Stimulated activated CD4-positive, alpha-beta T cell treated with anti-CD3 and anti-CD28 coated beads, TNF-alpha, amount 100 ng/mL, for 1 hour (primary cell): Measurements from ENCODE around the gene NOTCH1.
A peak's percentile ranks its signal among the peaks of the same experiment; 100 is the strongest.

ENCODE experiments used
- DNase-seq, 3 donors: peaks; one replicate each; pipeline ENCODE4 v3.0.0-alpha.2; 2020; ENCODE audit warnings: low read depth in 3 of 3, low spot score in 1 of 3

NOTCH1 gene

DNA sequence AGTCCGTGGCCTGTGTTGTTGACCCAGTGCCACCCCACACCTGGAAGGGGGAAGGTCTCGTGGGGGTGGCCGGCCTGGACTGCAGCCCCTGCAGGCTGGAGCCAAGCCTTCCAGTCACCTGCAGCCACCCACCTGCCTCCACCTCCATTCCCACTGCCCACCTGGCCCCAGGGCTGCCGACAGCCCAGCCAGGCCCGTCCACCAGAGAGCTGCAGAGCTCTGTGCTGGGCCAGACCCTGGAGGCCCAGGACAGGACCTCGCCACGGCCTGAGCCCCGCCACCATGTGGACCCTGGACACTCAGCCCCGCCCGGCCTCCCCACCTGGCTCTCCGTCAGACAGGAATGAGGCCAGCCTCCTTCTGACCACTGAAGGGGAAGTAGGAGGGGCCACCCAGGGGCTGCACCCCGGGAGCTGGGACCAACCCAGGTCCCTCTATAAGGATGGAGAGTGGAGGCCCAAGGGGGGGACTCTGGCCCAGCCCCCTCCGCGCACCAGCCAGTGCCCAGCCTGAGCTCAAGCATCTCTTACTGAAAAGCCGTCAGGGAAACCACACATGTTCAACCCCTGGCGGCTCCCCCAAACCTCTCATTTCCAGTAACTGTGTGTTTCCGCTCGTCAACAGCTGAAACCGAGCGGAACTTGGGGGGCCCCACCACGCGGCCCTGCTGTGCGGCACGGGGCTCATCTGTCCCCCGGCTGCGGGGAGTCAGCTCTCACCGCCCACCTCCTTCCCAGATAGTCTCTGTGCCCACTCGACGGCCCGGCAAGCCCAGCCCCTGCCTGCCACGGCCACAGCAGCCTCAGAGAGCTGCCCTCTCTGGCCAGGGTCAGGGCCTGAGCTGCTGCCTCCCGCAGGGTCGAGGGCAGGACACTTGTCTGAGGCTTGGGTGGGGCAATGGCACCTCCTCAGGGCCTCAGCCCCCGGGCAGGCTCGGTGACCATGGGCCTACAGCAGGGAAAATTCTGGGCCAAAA, 12.8 kb downstream of the NOTCH1 start:
- DNase-seq = peak in 2 of 3 donors; percentile 36 to 55

DNA sequence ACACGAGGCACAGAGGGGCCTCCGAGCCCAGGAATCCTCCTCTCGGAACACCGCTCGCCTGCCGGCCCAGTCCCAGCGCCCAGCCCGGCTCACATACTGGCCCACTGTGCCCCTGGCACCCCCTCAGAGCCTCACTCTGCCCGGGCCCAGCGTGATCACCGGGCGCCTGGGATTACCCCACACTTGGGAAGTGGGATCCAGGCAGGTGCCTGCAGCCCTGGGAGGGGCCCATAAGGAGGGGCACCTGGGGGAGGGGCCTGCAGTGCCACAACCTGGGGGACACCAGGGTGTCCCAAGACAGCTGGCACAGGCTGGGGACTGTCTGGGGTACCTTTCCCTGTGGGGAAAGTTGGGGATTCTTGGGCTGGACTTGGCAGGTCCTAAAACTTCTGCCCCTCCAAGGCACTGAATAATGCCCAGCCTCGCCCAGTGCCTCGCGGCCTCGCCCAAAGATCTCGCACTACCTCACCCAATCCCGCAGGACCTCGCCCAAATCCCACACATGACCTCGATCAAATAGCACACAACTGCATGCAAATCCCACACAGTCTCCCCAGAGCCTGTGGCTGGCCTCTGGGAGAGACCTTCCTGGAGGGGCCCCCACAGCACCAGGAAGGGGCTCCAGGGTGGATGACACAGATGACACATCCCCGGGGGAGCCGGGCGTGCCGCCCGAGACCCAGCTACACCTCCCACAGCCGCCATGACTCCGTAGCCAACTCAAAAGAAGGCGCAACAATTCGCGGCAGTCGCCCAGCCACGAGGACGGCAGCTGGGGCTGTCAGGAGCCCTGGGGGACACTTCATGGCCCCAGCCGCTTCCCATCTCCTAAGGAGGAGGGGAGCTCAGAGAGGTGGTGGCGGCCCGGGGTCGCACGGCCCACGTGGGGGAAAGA, 13.7 kb downstream of the NOTCH1 start:
- DNase-seq = no peak

DNA sequence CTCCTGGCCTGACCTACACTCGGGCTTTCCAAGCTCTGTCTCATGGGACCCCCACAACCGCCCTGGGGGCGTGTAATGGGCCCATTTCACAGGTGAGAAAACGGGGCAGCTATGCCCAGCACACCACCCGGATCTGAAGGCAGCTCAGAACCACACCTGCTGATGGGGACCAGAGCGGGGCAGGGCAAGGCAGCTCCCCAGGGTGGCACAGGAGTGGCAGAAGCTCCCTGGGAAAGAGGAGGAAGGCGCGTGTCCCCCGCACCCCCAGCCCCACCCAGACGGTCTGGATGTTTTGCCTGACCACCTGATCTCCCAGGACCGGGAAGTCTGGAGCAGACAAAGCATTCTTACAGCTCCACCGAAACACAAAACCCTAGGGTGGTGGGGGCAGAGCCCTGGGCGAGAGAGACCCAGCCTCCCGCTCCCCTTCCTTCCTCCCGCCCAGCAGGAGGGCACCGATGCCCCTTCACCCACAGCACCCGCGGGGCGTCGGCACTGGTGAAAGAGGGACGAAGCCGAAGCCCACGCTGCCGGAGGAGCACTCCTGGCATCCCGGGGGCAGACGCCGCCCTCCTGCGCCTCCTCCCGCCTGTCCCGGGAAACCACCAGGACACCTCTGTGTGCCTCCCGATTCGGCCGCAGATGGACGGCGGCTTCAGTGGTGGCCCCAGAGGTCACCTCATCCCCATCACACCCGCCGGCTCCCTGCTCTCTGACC, 14.5 kb downstream of the NOTCH1 start:
- DNase-seq = no peak

DNA sequence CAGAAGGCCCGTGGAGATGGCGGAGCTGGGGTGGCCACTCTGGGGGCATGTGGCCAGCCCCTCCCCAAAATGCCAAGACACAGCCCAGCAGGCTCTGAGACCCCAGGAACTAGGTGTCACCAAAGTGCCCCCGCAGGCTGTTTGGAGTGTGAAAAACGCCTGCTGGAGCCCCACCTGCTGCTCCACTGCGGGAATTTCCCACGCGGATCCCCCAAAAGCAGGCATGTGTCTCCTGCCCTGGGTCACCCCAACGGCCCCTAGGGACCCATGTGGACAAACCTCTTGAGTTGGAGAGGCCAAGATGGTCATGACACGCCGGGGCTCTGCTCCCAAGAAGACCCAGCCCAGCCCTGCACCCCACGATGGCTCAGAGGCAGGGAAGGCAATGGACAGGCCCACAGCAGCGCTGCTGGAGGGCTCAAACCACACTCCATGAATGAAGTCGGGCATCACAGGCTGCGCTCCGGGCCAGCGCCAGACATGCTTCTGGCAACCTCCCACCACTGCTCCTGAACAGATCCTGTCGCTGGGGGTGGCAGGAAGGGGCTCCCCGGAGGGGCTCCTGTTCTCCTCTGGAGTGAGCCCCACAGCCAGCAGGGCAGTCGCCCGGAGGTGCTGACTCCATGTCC, 15.3 kb downstream of the NOTCH1 start:
- no peak for DNase-seq

DNA sequence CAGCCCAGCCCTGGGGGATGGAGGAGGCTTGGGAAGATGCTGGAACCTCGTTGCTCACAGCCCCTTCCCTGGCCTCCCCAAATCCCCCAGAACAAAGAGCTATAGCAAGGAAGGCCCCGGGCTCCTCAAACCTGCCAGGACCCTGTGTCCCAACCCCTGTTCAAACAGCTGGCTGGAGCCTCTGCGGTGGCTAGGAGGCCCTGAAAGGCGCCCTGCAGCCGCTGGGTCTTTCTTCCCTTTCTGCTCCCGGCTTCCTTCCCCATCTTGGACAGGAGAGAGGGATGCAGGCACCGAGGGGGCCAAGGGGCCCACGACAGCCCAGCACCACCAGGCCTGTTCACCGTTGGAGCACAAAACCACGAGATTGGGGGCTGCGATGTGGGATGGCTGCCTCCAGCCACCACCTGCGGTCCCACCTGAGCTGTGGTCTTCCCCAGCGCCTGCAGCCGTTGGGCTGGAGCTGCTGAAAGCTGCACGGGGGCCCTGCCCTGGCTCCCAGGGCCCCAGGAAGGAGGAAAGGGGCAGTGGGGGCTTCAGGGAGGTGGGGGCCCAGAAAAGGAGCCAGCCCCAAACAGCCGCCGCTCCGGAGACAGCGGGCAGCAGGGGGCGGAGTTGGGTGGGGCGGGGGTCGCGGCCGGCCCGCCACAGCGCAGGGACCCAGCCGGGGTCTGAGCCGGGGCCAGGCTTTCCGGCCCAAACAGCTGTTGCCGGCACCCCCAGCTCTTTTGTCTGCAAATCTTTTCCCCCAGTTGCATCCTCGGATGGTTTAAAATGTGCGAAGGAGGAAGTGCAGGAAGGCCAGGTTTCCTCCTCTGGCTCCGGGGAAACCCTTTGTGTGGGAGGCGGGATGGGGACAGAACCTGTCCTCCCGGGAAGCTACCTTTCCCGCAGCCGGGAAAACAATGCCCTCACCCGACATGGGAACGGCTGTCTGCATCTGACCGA, 16.1 kb downstream of the NOTCH1 start:
- no peak for DNase-seq

DNA sequence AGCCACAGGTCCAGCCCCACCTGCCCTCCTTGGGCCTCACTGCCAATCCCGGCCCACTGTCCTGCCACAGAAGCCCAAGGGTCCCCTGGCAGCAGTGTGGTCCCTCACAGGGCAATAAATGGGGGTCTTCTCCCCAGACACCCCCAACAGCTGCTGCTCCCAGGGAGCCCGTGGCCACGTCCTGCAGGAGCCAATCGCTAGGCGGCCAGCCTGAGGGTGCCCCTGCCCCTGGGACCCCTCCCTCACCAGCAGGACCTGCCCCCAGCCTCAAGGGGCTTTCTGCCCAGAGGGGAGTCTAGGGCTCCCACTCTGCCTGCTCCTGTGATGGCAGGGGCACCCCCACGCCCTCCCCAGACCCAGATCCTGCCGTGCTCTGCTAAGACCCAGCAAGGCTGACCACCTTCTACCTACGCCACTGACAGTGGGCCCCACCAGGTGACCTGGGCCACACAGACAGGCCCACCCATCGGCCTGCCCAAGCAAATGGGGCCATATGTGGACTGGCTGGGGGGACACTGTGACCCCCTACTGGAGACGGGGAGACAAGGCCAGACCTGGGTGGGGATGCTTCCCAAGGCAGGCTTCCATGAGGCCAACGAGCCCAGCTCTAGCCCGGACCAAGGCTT, 17.0 kb downstream of the NOTCH1 start:
- no peak for DNase-seq

DNA sequence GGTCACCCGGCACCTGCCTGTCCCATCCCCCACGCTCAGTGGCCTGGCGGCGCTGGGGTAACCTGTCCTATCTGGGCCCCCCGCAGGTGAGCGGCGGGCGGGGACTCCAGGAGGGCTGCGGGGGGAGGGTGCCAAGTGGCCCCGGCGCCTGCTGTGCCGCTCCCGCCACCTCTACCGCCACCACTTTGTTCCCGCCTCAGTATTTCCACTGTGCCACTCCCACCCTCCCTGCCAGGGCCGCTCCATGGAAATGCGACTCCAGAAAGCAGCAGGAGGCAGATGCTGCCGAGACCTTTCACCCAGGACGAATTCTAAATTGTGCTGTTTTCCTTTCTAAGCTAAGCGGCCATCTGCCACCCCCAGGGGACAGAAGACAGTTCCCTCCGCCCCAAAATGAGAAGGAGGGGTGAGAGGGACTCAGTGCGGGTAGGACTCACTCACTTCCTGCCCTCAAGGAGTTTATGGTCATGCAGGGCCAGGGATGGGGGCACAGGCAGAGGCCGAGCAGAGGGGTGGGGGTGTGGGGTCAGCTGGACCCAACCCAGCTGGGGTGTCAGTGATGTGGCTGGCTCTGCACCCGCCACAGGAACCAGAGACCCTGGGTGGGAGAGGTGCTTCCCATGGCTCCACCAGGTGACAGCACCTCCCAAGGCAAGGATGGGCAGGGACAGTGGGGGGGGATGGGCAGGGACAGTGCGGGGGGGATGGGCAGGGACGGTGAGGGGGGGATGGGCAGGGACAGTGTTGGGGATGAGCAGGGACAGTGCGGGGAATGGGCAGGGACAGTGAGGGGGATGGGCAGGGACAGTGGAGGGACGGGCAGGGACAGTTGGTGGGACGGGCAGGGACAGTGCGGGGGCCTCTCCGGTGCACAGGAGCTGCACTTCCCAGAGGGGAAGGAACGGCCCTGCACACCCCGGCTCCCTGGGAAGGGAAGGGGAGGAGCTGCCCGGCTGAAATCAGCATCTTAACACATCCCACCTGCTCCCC, 17.8 kb downstream of the NOTCH1 start:
- no peak for DNase-seq

DNA sequence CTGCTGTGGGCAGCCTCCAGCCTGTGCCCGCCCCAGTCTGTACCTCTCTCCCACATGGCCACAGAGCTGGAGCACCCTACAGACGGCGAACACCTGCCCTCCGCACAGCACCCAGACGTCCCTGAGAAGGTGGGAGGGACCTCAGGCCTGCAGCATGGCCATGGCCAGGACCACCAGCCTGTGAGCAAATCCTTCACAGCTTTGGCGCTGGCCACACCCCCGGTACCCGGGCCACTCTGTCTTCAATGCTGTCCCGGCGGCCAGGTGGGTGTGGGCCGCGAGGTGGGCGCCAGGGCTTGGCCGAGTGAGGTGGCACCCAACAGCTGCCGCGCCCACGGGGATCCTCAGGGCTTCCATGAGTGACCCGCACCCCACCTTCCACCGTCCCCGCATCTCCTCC, 18.7 kb downstream of the NOTCH1 start:
- no peak for DNase-seq

DNA sequence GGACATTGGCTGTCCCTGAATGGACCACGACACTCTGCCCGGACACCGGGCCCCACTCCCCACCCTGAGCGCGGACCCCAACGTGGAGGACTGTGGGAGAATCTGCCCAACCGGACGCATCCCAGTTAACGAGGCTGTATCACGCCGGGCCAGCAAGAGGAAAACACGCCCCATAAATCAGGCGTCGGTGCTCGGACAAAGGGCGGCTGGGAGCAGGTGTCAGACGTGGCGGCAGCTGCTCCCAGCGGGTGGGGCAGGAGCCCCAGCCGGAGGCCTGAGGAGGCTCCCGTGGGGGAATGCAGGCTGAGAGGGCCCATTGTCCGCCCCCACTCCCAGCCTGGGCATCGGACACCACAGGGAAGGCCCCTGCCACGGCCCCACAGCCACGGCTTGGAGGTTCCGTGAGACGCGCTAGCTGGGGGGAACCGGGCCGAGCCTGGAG, 19.2 kb downstream of the NOTCH1 start:
- no peak for DNase-seq

DNA sequence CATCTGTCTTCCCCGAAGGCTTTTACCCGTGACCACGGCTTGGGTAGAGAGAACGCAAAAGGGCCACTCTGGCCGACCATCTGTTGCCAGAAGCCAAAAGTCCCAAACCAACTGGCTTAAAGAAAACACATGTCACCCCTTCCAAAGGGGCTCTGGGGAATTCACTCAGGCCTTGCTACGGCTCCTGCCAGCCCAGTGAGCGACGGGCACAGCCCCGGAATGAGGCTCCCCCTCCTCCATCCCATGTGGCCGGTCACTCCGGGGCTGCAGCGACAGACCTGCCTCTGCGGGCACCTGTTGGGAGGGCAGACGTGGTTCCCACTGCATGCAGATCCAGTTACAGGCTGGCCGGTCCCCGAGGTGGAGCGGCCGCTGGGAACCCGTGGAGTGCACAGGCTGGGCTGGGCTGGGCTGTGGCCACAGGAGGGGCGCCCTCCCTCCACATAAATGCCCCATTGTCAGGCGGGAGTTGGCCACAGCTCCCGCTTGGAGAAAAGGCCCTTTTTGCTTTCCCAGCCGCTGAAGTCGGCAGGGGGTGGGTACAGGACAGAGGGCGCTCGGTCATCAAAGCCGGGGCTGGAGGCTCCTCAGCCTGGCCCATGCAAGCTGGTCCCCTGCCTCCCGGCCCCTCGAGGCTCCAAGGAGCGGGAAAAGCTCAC, 19.9 kb downstream of the NOTCH1 start:
- DNase-seq = no peak

DNA sequence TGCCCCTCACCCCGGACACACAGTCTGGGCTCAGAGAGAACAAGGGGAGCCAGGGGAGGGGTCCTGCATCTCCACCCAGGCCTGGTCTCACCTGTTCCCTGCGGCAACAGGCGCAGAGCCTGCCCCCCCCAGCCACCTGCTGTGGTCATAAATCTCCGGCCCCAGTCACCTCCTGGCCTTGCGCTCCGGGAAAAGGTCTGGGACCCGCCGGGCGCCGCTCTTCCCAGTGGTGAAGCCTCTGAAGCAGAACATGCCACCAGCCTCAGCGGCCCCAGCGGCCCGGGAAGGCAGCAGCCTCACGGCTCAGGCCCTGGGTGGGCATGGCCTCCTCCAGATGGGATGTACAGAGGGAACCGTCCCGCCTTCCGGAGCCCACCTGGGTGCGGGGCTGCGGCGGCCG, 20.6 kb downstream of the NOTCH1 start:
- no peak for DNase-seq

DNA sequence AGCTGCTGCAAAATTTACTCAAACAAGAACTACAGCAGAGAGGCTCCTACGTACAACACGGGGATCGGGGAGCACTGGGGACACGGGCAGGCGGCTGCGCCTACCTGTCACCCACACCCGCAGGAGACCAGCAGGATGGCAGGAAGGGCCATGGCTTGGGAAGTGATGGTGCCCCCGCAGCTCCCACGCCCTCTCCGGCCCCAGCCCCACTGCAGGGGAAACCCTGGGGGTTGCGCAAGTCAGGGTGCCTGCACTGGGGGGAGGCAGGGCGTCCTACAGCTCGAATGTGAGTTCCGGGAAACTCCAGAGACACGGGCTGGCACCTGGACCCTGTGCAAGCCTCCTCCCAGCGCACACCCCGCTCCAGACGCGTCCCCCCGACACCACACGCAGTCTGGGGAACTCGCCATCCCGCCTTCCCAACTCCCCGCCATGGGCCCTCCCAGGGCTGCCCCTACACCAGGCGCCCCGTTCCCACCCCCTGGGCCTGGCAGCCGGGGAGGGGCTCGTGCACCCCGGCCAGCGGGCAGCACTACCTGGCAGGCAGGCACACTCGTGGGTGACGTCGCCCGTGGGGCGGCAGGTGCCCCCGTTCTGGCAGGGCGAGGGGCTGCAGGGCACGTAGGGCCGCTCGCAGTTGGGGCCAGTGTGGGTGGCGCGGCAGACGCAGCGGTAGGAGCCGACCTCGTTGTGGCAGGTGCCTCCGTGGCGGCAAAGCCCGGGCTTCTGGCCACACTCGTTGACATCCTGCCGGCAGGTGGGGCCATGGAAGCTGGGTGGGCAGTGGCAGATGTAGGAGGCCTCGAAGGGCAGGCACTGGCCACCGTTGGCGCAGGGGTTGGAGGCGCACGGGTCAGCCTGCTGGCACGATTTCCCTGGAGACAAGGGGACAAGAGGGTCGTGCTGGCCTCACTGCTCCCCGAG, 23.3 kb downstream of the NOTCH1 start:
- DNase-seq = no peak

DNA sequence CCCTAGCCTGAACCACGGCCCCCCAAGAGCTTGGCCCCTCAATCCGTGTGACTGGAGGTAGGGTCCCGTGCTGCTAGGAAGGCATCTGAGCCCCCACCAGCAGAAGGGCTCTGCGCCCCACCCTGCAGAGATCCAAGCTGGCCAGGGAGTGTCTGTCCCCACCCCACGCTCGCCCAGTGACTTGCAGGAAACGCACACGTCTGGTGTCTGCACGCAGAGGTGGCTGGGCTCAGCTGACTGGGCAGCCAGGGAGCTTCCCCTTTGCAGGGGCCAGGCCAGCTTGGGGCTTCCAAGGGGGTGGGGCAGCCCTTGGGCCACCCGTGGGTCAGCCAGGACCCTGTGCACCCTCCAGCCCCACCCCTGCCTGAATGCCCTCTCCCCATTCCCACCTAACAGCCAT, 24.3 kb downstream of the NOTCH1 start:
- no peak for DNase-seq

DNA sequence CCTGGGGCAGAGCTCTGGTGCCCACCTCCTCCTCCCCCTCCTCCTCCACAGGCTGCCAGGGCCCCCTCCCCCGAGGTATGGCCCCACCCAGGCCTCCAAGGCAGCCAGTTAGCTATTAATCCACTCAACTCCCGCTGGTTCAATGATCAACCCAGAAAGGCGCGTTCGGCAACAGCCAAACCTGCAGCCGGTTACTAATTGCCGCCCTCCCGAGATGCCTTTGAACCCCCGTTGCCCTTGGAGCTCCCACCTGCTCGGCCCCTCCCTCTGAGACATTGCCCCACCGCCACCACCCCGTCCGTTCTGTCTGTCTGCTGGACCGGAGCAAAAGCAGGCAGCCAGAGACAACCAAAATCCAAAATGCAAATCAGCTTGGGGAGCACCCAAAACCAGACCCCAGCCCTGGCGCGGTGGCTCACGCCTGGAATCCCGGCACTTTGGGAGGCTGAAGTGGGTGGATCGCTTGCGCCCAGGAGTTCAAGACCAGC, 25.8 kb downstream of the NOTCH1 start:
- DNase-seq = no peak

DNA sequence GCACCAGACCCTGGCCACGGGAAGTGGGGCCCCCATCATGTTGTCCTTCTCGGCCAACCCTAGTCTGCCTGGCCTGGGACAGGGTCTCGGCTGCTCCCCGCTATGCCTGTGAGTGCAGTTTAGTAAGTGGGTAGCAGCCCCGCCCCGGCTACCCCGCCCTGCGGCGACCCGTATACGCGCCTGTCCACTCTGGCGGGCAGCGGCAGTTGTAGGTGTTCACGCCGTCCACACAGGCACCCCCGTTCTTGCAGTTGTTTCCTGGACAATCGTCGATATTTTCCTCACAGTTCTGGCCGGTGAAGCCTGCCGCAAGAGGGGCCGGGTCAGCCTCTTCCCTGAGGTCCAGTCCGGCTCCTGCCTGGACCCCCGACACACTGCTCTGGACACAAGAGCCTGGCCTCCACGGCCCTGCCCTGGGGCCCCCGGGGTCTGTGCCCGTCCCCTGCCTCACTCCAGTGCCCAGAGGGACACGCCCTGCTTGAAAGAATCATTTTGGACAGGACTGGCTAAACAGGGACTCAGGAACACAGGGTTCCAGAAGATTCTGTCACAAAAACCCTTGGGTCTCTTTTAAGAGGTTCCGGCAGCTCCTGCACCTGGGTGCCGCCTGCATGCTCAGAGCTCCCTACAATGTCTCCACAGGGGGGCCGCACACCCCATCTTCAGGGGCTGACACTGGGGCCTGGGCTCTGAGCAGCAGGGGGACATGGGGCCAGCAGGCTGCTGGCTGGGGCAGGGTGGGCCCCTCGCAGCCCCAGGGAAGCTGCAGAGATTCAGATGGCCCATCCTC, 26.4 kb downstream of the NOTCH1 start:
- no peak for DNase-seq
